Renal cortical epithelial cell (primary cell): Measurements from ENCODE around the gene FCN1. TPM values are rescaled to one million over a fixed set of nuclear protein-coding genes. Genes with fewer than 3 reads are reported as not detected.

Source experiments
- DNase-seq: peaks from one replicate; pipeline ENCODE4 v3.0.0-alpha.2; 2011; ENCODE audit warnings: low read depth
- total RNA-seq: library from RNA; depleted of rRNA; stranded (reverse); fragments of >200 nt; gene quantifications from 2 replicates; pipeline ENCODE4 v1.2.3, GENCODE V29; 2014

The FCN1 gene
- total RNA-seq, 1 donor from 2014 or later = not detected

GRCh38 chr9:134891713-134892112, 26.0 kb downstream of the FCN1 start:
- DNase-seq = no peak

GRCh38 chr9:134891053-134891452, 26.7 kb downstream of the FCN1 start:
- DNase-seq = no peak

- no peak for DNase-seq
Measured at GRCh38 chr9:134890155-134890495, 27.6 kb downstream of the FCN1 start.

DNA sequence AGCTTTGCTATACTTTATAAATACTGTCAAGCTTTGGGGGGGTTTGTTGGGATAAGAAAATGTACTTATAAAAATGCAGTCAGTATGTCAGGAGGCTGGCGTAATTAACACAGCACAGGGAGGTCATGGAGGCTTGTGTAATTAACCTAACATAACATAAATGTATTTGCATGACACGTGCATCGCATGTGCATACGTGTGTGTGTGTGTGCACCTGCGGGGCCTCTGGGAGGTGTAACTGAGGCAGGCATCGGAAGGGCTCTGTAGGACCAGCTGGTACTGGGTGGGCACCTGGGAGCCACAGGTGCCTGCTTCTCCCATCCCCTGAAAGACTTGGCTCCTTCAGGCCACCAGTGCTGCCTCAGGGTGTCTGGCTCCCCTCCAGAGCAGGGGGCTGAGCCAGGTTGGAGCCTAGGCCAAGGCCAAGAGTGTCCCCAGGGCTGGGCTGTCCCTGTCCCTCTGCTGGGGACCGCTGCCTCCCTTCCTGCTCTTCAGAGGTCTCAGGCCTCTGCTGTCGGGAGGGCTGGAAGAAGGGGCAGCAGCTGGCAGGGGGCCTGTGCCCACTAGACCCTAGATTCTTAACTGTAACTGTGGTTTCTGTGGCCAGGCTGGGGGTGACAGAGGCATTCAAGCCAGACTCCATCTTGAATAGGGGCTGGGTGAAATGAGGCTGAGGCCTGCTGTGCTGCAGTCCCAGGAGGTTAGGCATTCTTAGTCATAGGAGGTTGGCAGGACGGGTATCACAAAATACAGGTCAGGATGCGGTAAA, 28.1 kb downstream of the FCN1 start:
- no peak for DNase-seq

DNA sequence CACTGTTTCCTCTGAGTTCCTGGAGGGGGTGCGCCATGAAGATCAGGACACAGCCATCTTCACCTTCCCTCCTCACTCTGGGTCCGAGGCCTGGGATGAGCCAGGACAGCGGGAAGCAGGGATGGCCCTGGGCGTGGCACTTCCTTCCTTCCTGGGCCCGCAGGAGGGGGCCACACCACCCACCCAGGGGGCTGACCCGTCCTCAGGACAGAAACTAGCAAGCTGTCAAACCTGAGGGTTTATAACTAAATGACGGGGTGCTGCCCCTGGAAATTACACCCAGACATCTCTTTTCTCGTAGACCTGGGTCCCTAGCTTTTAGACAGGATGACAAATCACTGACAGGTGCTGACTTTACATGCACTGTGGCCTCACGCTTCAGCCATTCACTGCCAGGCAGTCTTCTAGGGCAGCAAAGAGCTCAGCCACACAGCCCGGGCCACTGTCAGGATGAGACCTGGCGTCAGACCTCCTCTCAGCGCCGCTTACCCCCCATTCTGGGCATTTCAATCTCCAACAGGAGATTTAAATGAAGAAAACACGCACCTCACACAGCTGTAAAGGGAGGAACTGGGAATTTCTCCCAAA, 29.0 kb downstream of the FCN1 start:
- no peak for DNase-seq

DNA sequence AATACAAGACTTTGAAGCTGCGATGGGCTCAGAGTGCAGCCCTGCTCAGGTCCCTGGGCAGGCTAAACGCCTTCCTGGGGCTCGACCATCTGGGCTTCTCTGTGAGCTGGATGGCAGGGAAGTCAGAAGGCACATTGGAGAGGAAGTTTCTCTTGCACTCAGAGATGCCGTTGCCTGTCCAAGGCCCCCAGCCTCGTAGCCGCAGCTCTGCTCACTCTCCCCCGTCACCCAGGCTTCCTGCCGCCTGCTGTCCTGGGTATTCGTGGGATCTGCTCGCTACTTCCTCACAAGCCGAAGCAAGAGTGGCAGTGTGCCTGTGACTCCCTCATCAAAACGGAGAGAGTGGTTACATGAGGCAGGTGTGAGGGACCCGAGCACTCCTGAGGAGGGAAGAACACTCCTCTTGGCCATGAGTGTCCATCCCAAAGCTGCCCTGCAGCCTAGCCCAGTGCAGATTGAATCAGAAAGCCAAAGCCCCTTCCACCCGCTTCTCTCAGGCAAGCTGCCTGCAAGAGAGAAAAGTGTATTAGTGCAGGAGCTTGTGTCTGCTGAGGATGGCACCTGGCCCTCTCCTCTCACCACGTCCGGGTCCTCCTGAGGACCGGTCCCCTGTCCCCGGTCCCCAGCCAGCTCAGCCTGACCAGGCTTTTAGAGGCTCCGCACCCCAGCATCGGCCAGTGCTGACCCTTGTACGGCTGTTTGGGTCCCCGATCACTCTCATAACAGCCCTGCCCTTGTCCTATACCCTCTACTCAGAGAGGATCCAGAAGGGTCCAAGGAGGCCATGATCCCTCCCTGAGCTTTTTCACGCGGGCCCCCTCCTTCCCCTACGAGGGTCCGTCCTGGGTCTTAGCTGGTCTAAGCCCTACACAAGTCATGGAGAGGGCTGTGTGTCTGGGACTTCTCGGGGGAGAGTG, 29.8 kb downstream of the FCN1 start:
- DNase-seq = no peak

DNA sequence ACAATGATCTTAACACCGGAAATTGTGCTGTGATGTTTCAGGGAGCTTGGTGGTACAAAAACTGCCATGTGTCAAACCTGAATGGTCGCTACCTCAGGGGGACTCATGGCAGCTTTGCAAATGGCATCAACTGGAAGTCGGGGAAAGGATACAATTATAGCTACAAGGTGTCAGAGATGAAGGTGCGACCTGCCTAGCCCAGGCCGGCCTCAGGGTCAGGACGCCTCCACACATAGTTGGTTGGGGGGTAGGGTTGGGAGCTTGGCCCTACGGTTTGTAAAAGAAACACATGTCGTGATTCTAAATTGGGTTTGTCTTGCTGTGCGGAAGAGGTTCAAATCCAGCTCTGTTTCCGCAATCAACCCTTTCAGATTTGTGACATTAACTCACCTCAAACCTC, 30.5 kb downstream of the FCN1 start:
- DNase-seq = no peak

DNA sequence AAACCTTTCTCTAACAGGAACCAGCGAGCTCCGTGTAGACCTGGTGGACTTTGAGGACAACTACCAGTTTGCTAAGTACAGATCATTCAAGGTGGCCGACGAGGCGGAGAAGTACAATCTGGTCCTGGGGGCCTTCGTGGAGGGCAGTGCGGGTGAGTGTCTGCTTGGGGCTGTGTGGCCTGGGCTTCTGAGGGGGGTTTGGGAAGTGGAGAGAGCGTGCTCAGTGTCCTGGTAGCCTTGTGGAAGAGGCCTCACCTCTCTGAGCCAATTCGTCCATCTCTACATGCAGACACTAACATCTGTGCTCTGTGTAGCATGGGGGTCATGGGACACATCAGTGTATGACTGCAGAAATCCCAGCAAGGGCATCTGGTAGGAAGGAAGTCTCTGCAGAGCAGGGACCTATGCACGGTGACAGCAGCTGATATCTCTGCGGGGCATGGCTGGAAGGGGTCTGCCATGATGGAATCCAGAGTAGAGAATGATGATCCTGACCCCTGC, 31.2 kb downstream of the FCN1 start:
- no peak for DNase-seq

DNA sequence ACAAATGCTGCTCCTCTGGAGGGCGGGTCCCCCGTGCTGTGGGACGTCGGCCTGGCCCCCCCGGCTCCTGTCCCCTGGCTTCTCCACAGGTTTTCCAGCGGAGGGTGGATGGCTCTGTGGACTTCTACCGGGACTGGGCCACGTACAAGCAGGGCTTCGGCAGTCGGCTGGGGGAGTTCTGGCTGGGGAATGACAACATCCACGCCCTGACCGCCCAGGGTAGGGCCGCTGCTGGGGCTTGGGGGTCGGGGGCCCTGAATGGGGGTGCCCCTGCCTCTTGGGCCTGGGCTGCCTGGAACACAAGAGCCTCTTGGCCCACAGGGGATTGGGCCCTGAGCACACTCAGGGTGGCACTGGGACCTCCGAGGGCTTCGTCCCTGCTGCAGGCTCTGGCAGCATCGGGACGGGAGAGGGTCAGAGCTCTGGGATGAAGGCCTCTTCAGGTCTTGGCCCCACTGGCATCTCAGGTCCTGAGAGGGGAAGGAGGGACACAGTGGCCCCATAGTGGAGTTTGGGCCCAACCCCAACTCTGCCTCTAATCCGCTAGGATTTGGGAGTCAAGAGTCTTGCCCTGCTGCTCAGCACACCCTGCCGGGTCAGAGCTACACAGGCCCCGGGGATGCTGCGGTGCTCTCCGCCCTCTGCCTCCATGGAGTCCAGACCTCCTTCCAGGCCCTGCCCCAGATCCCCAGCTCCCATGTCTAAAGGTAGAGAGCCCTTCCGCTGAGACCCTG, 31.9 kb downstream of the FCN1 start:
- no peak for DNase-seq

- no peak for DNase-seq
Measured at GRCh38 chr9:134885001-134885678, 32.6 kb downstream of the FCN1 start.

- no peak for DNase-seq
Measured at GRCh38 chr9:134884492-134884891, 33.2 kb downstream of the FCN1 start.

GRCh38 chr9:134883040-134883782, 34.5 kb downstream of the FCN1 start:
- DNase-seq = no peak

DNA sequence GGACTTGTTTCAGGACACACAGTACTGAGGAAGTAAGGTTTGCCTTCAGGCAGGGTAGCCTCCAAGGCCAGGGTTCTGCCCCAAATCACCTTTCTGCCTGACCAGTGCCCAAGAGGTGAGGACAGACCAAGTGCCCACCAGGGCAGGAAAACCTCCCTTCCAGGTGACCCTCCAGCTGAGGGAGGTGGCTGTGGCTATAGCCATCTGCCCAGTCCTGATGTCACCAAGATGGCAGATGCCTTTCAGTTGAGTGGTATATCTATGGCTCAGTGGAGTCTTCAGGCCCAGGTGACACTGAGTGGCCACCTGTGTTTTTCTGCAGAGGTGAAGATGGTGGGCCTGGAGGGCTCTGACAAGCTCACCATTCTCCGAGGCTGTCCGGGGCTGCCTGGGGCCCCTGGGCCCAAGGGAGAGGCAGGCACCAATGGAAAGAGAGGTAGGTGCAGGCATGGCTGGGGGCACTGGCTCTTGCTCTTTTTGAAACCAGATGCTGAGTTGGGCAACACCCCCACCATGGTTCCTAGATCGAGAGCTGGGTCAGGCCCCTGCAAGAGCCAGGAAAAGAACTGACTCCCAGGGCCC, 35.4 kb downstream of the FCN1 start:
- no peak for DNase-seq

GRCh38 chr9:134881313-134881670, 36.4 kb downstream of the FCN1 start:
- no peak for DNase-seq

DNA sequence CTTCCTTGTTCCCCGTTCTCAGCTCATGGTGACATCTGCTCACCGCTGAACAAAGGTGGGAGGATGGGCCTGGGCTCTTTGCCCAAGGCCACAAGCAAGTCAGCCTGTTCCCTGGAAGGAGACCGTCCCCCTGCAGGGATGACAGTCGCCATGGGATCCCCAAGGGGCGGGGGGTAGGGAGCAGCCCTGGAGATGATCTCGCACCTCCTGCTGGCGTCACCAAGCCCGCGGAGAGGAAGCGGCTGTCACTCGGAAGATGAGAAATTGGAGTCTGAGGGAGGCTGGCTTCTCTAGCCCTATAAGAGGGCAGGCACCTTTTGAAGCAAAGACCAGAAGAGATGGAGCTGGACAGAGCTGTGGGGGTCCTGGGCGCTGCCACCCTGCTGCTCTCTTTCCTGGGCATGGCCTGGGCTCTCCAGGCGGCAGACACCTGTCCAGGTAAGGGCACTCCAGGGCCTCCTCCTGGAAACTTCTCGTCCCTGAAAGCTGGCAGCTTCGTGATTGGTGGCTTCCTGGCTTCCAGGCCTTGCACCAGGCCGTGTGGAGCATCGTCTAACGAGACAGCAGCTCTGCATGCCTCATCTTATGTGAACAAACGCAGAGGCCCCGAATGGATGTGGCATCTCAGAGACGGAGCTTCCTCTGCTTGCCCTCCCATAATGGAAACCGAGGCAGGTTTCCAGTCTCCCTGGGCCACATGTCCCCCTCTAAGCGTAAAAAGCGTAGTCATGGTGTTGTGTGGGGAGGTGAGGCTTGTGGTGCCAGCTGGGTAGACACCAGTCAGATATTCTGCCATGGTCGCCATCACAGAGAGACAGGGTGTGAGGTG, 37.0 kb downstream of the FCN1 start, which contains the start of gene FCN2:
Gene FCN2, plus strand, starts transcription at position 327 of the 829 bp plus-strand sequence. Its CDS starts 12 bp downstream, at position 339.
- no peak for DNase-seq

GRCh38 chr9:134879664-134880483, 37.8 kb downstream of the FCN1 start:
- DNase-seq = no peak

GRCh38 chr9:134877541-134877940, 40.2 kb downstream of the FCN1 start:
- DNase-seq = no peak

GRCh38 chr9:134875371-134875770, 42.3 kb downstream of the FCN1 start:
- DNase-seq = no peak
